ENCODE results near the gene DDI2.

DNA sequence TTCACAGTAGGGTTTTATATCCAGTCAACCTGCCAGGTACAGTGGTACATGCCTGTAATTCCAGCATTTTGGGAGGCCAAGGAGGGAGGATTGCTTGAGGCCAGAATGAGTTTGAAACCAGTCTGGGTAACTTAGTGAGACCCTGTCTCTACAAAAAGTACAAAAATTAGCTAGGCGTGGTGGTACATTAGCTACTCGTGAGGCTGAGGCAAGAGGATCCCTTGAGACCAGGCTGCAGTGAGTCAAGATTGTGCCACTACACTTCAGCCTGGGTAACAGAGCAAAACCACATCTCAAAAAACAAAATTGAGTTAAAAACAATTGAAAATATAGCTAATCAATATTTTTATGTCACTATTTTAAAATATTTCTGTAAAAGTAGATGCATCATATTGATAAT, 33.2 kb downstream of the DDI2 start:
- TF ChIP-seq, protein P1, sequence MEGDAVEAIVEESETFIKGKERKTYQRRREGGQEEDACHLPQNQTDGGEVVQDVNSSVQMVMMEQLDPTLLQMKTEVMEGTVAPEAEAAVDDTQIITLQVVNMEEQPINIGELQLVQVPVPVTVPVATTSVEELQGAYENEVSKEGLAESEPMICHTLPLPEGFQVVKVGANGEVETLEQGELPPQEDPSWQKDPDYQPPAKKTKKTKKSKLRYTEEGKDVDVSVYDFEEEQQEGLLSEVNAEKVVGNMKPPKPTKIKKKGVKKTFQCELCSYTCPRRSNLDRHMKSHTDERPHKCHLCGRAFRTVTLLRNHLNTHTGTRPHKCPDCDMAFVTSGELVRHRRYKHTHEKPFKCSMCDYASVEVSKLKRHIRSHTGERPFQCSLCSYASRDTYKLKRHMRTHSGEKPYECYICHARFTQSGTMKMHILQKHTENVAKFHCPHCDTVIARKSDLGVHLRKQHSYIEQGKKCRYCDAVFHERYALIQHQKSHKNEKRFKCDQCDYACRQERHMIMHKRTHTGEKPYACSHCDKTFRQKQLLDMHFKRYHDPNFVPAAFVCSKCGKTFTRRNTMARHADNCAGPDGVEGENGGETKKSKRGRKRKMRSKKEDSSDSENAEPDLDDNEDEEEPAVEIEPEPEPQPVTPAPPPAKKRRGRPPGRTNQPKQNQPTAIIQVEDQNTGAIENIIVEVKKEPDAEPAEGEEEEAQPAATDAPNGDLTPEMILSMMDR (IDR thresholded peaks at IDR 0.05): no peak
- no peak for TF ChIP-seq POLR2A (IDR thresholded peaks at IDR 0.05)

Data from heart left ventricle (tissue), 13 donors.